GM23338 (cell line): ENCODE measurements around the gene FBRSL1. TPM values are rescaled to one million over a fixed set of nuclear protein-coding genes. Genes with fewer than 3 reads are reported as not detected.

Experiments used
- ATAC-seq: fragments of 200-7000 bp; cut with Tn5 transposase; 3 replicates; pipeline ENCODE4 v1.9.1; 2020
- DNase-seq: peaks from one replicate; pipeline ENCODE4 v3.0.0-alpha.2; 2015; ENCODE audit warnings: low spot score
- H2AFZ ChIP-seq: fragments of 200-600 bp; sonication (generic); 2 replicates; pipeline ENCODE4 v1.8.0; 2016; ENCODE audit warnings: antibody characterized with exemption, mild to moderate bottlenecking, moderate library complexity
- H3F3A ChIP-seq: fragments of 200-600 bp; sonication (generic); replicated peaks from 2 replicates; pipeline ENCODE4 v1.8.0; 2017; ENCODE audit warnings: antibody characterized with exemption, mixed run types, low read depth
- H3K27ac ChIP-seq: fragments of 200-600 bp; sonication (generic); 2 replicates; pipeline ENCODE4 v1.6.1; 2016; ENCODE audit warnings: low read depth
- H3K27me3 ChIP-seq: fragments of 200-600 bp; sonication (generic); 2 replicates; pipeline ENCODE4 v1.8.0; 2016; ENCODE audit warnings: mild to moderate bottlenecking, mixed run types, moderate library complexity; ENCODE audit not compliant: insufficient read depth
- H3K36me3 ChIP-seq: fragments of 200-600 bp; sonication (generic); 2 replicates; pipeline ENCODE4 v1.8.0; 2016; ENCODE audit warnings: mild to moderate bottlenecking; ENCODE audit not compliant: insufficient read depth
- H3K4me1 ChIP-seq: fragments of 200-600 bp; sonication (generic); 2 replicates; pipeline ENCODE4 v1.8.0; 2016; ENCODE audit warnings: mild to moderate bottlenecking, moderate library complexity; ENCODE audit not compliant: insufficient read depth
- H3K4me2 ChIP-seq: fragments of 200-600 bp; sonication (generic); 2 replicates; pipeline ENCODE4 v1.7.1; 2017; ENCODE audit warnings: mixed run types
- H3K4me3 ChIP-seq: fragments of 200-600 bp; sonication (generic); 2 replicates; pipeline ENCODE4 v1.6.1; 2016; ENCODE audit warnings: mixed run types
- H3K79me2 ChIP-seq: fragments of 200-600 bp; sonication (generic); replicated peaks from 2 replicates; pipeline ENCODE4 v1.8.0; 2017; ENCODE audit warnings: mild to moderate bottlenecking; ENCODE audit not compliant: insufficient read depth
- H3K9me2 ChIP-seq: fragments of 200-600 bp; sonication (generic); 2 replicates; pipeline ENCODE4 v1.8.0; 2017; ENCODE audit not compliant: insufficient read depth
- H4K20me1 ChIP-seq: fragments of 200-600 bp; sonication (generic); replicated peaks from 2 replicates; pipeline ENCODE4 v1.8.0; 2017; ENCODE audit warnings: mild to moderate bottlenecking; ENCODE audit not compliant: insufficient read depth
- H3K27ac Mint-ChIP-seq: 2 replicates; pipeline ENCODE4 v1.8.0; 2020; ENCODE audit warnings: inconsistent platforms, mild to moderate bottlenecking, moderate library complexity, mixed read lengths
- H3K27me3 Mint-ChIP-seq: 3 replicates; pipeline ENCODE4 v1.8.0; 2022; ENCODE audit warnings: low read depth, mild to moderate bottlenecking, moderate library complexity, mixed read lengths, inconsistent platforms; ENCODE audit not compliant: insufficient read depth, poor library complexity
- H3K36me3 Mint-ChIP-seq: 3 replicates; pipeline ENCODE4 v1.8.0; 2021; ENCODE audit warnings: low read depth, mild to moderate bottlenecking, inconsistent platforms, moderate library complexity, mixed read lengths
- H3K4me1 Mint-ChIP-seq: 3 replicates; pipeline ENCODE4 v1.8.0; 2020; ENCODE audit warnings: mild to moderate bottlenecking, inconsistent platforms, mixed read lengths
- H3K4me3 Mint-ChIP-seq: 3 replicates; pipeline ENCODE4 v1.8.0; 2021; ENCODE audit warnings: moderate library complexity, mild to moderate bottlenecking, inconsistent platforms, mixed read lengths
- H3K9me3 Mint-ChIP-seq: 3 replicates; pipeline ENCODE4 v1.8.0; 2020; ENCODE audit warnings: moderate library complexity, mild to moderate bottlenecking, inconsistent platforms, mixed read lengths
- CREB1 ChIP-seq: fragments of 250-450 bp; sonication (Bioruptor Pico); IDR thresholded peaks from 2 replicates; pipeline ENCODE4 v1.5.0; 2020; ENCODE audit warnings: low read depth, mild to moderate bottlenecking, moderate library complexity
- EZH2 ChIP-seq: fragments of 200-600 bp; sonication (generic); IDR thresholded peaks from one replicate; pipeline ENCODE4 v1.8.0; 2017; ENCODE audit warnings: antibody characterized with exemption, mild to moderate bottlenecking, low read depth; ENCODE audit not compliant: unreplicated experiment
- JUNB ChIP-seq: IDR thresholded peaks from one replicate; pipeline ENCODE4 v1.6.1; 2016; ENCODE audit warnings: antibody characterized with exemption; ENCODE audit not compliant: unreplicated experiment
- REST ChIP-seq: IDR thresholded peaks from one replicate; pipeline ENCODE4 v1.6.1; 2018; ENCODE audit warnings: antibody characterized with exemption; ENCODE audit not compliant: unreplicated experiment
- ZNF114 ChIP-seq: fragments of 250-450 bp; sonication (Bioruptor Pico); IDR thresholded peaks from 2 replicates; pipeline ENCODE4 v1.5.0; 2020; ENCODE audit warnings: mild to moderate bottlenecking, moderate library complexity
- ZNF331 ChIP-seq: fragments of 250-450 bp; sonication (Bioruptor Pico); IDR thresholded peaks from 2 replicates; pipeline ENCODE4 v1.5.0; 2020; ENCODE audit warnings: low read depth, mild to moderate bottlenecking, moderate library complexity
- ZNF462 ChIP-seq: fragments of 250-450 bp; sonication (Bioruptor Pico); IDR thresholded peaks from 2 replicates; pipeline ENCODE4 v1.5.0; 2020; ENCODE audit warnings: mild to moderate bottlenecking, moderate library complexity
- polyA plus RNA-seq: library from polyadenylated mRNA; unstranded; fragments of >200 nt; fragmentation: Nextera tagmentation; extraction: Ambion mirVana; gene quantifications from 2 replicates; pipeline ENCODE4 v1.2.1, GENCODE V29; 2016
- total RNA-seq: library from RNA; depleted of rRNA; stranded (reverse); fragments of >200 nt; shearing (Covaris generic); gene quantifications from 2 replicates; pipeline ENCODE4 v1.2.3, GENCODE V29; 2014
- TF ChIP-seq, protein P1 (sequence below): IDR thresholded peaks from 2 replicates; pipeline ENCODE4 v1.6.1; 2016; ENCODE audit warnings: antibody characterized with exemption

The FBRSL1 gene
- total and polyA plus RNA-seq, 2 experiments from 2014 or later: 37.8 to 89.8 TPM

DNA sequence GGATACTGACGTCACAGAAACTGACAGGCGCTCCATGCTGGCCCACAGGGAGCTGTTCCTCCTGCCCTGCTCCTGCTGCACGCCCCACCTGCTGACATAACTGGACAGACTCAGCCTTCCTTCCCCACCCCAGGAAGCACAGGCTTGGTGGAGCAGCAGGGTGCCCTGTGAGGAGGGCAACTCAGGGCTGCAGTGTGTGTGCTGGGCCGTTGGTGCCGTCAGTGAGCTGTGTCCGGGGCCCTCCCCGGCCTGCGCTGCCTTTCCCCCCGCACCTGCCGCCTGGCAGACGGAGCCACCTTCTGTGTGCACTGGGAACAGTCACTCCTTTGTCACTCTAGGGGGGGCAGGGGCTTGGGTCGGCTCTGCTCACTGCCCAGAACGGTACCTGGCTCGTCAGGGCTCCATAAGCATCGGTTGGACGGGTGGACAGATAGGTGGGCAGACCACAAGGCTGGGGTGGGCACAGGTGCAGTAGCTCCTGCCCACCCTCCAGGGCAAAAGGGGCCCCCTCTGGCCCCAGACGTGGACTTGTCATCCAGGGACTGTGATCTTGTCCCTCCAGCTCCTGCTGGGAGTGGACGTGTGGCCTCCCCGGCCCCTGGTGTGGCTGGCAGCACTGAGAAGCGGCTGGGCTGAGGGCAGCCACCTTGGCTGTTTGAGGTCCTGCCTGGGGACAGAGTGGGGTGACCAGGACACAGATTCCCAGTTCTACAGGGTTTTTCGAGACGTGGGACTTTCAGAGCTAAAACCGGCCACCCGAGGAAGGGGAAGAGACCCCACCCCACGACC is 32.8 kb downstream of the FBRSL1 start:
- H3F3A ChIP-seq: no peaks in the 10 kb centered on the region
- no peaks in the 10 kb centered on the region for H3K79me2 ChIP-seq
- Mint-ChIP-seq H3K27me3 (peaks cover 21% of the 10 kb centered on the region), H3K27ac (no peak overlapping the region), H3K4me1 (peaks cover 9% of the 10 kb centered on the region; the same call in 2 of the 3 replicates), H3K36me3 (peaks cover 17% of the 10 kb centered on the region), H3K9me3 (peaks cover 17% of the 10 kb centered on the region), H3K4me3 (no peak overlapping the region)
- 0 out of 2 replicates have a peak, but pooled peaks cover 5% of the 10 kb centered on the region for H3K27me3 ChIP-seq
- H3K4me1 ChIP-seq: peaks cover 3% of the 10 kb centered on the region
- no peak overlapping the region for H2AFZ ChIP-seq
- DNase-seq: no peak
- no peak for TF ChIP-seq CREB1 (CRISPR knock-in tag)
- TF ChIP-seq ZNF331 (CRISPR knock-in tag): no peak
- TF ChIP-seq, protein P1, sequence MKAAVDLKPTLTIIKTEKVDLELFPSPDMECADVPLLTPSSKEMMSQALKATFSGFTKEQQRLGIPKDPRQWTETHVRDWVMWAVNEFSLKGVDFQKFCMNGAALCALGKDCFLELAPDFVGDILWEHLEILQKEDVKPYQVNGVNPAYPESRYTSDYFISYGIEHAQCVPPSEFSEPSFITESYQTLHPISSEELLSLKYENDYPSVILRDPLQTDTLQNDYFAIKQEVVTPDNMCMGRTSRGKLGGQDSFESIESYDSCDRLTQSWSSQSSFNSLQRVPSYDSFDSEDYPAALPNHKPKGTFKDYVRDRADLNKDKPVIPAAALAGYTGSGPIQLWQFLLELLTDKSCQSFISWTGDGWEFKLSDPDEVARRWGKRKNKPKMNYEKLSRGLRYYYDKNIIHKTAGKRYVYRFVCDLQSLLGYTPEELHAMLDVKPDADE: no peak
- TF ChIP-seq JUNB: no peak
- TF ChIP-seq REST: no peak
- no peak for TF ChIP-seq ZNF462
- no peak for TF ChIP-seq EZH2
- TF ChIP-seq ZNF114 (CRISPR knock-in tag): no peak
- H3K36me3 ChIP-seq: no peaks in the 10 kb centered on the region
- H4K20me1 ChIP-seq: no peaks in the 10 kb centered on the region; the same call in 1 of the 2 replicates
- no peak overlapping the region for H3K4me2 ChIP-seq
- H3K4me3 ChIP-seq: no peak overlapping the region
- no peak overlapping the region for H3K27ac ChIP-seq
- no peak for ATAC-seq
- H3K9me2 ChIP-seq: no peaks in the 10 kb centered on the region
